Glutamatergic neuron (in vitro differentiated cells): Measurements from ENCODE around the gene XRCC1. TPM values are rescaled to one million over a fixed set of nuclear protein-coding genes. Genes with fewer than 3 reads are reported as not detected.

Source experiments
- DNase-seq: peaks from one replicate; pipeline ENCODE4 v3.0.0; 2022
- H3K27ac Mint-ChIP-seq: one replicate; pipeline ENCODE4 v1.8.0; 2020; ENCODE audit warnings: mild to moderate bottlenecking, mixed read lengths, inconsistent platforms; ENCODE audit not compliant: unreplicated experiment
- H3K27me3 Mint-ChIP-seq: one replicate; pipeline ENCODE4 v1.8.0; 2020; ENCODE audit warnings: mild to moderate bottlenecking, moderate library complexity, mixed read lengths, inconsistent platforms; ENCODE audit not compliant: unreplicated experiment
- H3K36me3 Mint-ChIP-seq: one replicate; pipeline ENCODE4 v1.8.0; 2020; ENCODE audit warnings: mild to moderate bottlenecking, mixed read lengths, inconsistent platforms; ENCODE audit not compliant: unreplicated experiment
- H3K4me1 Mint-ChIP-seq: one replicate; pipeline ENCODE4 v1.8.0; 2020; ENCODE audit warnings: mild to moderate bottlenecking, low read depth, mixed read lengths, inconsistent platforms; ENCODE audit not compliant: unreplicated experiment
- H3K4me3 Mint-ChIP-seq: one replicate; pipeline ENCODE4 v1.8.0; 2020; ENCODE audit warnings: mild to moderate bottlenecking, mixed read lengths, inconsistent platforms; ENCODE audit not compliant: unreplicated experiment
- H3K9me3 Mint-ChIP-seq: one replicate; pipeline ENCODE4 v1.8.0; 2020; ENCODE audit warnings: mild to moderate bottlenecking, moderate library complexity, mixed read lengths, inconsistent platforms; ENCODE audit not compliant: unreplicated experiment
- CTCF ChIP-seq: fragments of 200-600 bp; sonication (generic); IDR thresholded peaks from one replicate; pipeline ENCODE4 v1.5.0; 2021; ENCODE audit not compliant: partially characterized antibody, unreplicated experiment
- total RNA-seq: library from RNA; stranded (reverse); fragmentation: NEBNext Ultra II Directional; extraction: Animal tissue kit (Norgen Biotek cat#: 25700); gene quantifications from one replicate; pipeline ENCODE4 v1.2.1, GENCODE V29; 2021; ENCODE audit not compliant: unreplicated experiment

Gene XRCC1
- total RNA-seq, 1 donor from 2014 or later, result 39.5 TPM

GRCh38 chr19:43560687-43561086 lies 14.6 kb downstream of the XRCC1 start:
- peaks cover 4% of the 10 kb centered on the region for H3K36me3 Mint-ChIP-seq
- H3K4me1 Mint-ChIP-seq, result peaks cover 14% of the 10 kb centered on the region
- peak; percentile 39 for DNase-seq
- no peaks in the 10 kb centered on the region for H3K9me3 Mint-ChIP-seq
- no peak for TF ChIP-seq CTCF
- H3K27ac Mint-ChIP-seq, result peak overlapping the region; percentile 43
- no peak overlapping the region for H3K4me3 Mint-ChIP-seq
- no peaks in the 10 kb centered on the region for H3K27me3 Mint-ChIP-seq

GRCh38 chr19:43555185-43555770 lies 20.0 kb downstream of the XRCC1 start:
- Mint-ChIP-seq H3K36me3 (peaks cover 10% of the 10 kb centered on the region), H3K27me3 (peaks cover 5% of the 10 kb centered on the region), H3K9me3 (no peaks in the 10 kb centered on the region), H3K4me3 (peak overlapping the region; percentile 73), H3K4me1 (peaks cover 17% of the 10 kb centered on the region), H3K27ac (peak overlapping the region; percentile 80)
- TF ChIP-seq CTCF, result peak; percentile 71
- peak; percentile 89 for DNase-seq

- no peak for TF ChIP-seq CTCF
- Mint-ChIP-seq H3K36me3 (peaks cover 7% of the 10 kb centered on the region), H3K4me3 (peak overlapping the region; percentile 19), H3K4me1 (peaks cover 21% of the 10 kb centered on the region), H3K27me3 (peaks cover 5% of the 10 kb centered on the region), H3K9me3 (peaks cover 3% of the 10 kb centered on the region), H3K27ac (peak overlapping the region; percentile 80)
- no peak for DNase-seq
Observed at GRCh38 chr19:43554317-43554895, 20.9 kb downstream of the XRCC1 start.

- Mint-ChIP-seq H3K9me3 (peaks cover 3% of the 10 kb centered on the region), H3K27me3 (peaks cover 5% of the 10 kb centered on the region), H3K4me1 (peaks cover 21% of the 10 kb centered on the region), H3K36me3 (peaks cover 6% of the 10 kb centered on the region), H3K4me3 (no peak overlapping the region), H3K27ac (peak overlapping the region; percentile 66)
- no peak for DNase-seq
- no peak for TF ChIP-seq CTCF
Observed at GRCh38 chr19:43553656-43554055, 21.7 kb downstream of the XRCC1 start.

GRCh38 chr19:43552616-43553015 lies 22.7 kb downstream of the XRCC1 start:
- no peak for TF ChIP-seq CTCF
- Mint-ChIP-seq H3K9me3 (peaks cover 6% of the 10 kb centered on the region), H3K36me3 (peaks cover 6% of the 10 kb centered on the region), H3K27ac (peak overlapping the region; percentile 66), H3K27me3 (peaks cover 5% of the 10 kb centered on the region), H3K4me3 (no peak overlapping the region), H3K4me1 (peaks cover 23% of the 10 kb centered on the region)
- no peak for DNase-seq
